ENCODE results near the gene NMU.
"Not testable (repeated sequence)": the region's sequence is repeated elsewhere in the genome, so short reads cannot be mapped to it uniquely, and the experiment has no call there.

Gene NMU

DNA sequence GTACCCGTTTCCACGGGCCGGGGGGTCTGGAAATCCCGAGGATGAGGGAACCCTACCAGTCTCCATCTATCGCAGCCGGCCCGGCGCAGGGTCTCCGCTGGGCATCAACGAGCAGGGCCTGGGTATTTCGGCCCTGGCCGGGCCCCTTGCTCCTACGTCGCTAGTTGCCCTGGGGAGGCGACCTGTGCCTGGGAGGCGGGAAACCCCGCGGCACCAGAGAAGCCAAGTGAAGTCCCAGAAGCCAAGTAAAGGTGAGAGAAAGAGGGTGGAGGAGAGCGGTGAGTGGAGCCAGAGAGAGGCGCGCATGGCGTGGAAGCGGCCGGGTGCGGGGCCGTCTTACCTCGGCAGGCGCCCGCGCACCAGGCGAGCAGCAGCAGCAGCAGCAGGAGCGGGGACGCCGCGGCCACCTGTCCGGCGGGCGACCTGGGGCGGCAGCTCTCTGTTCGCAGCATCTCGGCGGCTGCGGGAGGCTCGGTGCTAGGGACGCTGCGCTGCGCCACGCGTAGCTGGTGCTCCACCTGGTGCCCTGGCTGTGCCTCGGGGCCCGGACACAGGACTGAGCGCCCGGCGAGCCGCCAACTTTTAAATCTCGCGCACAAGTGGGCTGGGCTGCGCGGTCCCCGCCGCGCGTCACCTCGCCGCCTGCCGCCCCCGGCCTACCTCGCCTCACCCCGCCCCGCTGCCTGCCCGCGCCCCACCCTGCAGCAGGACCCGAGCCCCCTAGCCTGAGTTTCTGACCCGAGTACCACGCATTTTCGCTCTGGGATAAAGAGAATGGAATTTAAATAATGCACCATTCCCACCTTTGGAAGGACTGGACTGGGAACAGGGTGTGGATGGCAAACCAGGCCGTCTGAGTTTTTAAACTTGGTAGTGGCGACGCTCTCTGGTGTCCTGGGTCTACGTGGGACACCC is at the start of gene NMU:
Gene NMU (minus strand): TSS at position 558 of the 915 bp plus-strand sequence. CDS start 106 bp downstream, at position 452.
- DNase-seq (ENCODE audit: low read depth), result no peak

DNA sequence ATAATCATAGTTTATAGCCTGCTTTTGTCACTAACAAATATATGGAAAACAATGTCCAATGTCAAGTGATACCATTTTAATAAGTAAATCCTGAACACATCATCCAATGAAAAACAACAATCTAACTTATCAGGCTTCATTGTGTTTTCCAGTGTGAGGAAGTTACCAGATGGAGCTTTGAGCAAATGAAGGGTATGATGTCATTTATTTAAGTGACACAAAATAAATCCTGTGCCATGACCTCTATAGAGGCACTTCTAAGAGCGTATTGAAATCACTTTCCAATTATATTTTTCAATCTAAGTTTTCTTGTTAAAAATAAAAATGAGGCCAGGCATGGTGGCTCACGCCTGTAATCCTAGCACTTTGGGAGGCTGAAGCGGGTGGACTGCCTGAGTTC is 48.2 kb upstream of the NMU start:
- DNase-seq (ENCODE audit: low read depth), result no peak

- not testable (repeated sequence) for DNase-seq (ENCODE audit: low read depth)
Measured at GRCh38 chr4:55682797-55683196, 46.7 kb upstream of the NMU start.

DNA sequence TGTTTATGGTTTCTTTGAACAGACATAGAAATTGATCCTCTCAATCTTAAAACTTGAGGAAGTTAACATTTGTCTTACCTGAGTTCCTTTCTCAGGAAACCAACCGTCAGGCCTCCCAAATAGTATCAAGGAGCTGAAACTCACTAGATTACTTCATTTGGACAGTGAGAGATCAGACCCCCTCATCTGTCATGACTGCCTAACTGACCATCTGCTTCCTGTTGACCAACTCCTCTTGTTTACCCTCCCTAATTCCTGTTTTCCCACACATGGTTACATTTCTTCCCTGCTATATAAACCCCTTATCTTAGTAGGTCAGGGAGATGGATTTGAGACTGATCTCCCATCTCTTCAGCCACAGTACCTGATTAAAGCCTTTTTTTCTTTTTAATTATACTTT is 46.2 kb upstream of the NMU start:
- DNase-seq (ENCODE audit: low read depth), result no peak

DNA sequence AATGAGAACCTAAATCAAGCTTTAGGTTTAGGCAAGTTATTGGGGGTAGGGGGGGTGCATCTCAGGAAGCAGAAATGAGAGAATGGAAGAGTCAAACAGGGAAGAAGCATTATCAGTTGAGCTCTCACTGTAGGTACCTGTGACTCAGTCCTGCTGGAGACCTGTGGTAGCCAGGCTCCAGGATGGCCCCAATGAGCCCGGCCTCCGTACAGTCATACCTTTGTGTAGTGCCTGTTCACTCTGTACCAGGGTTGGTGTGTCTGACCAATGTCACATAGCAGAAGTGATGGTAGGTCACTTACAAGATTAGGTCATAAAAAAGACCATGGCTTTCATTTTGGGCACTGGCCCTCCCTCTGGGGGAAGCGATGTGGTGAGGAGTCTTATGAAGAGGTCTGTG is 45.3 kb upstream of the NMU start:
- no peak for DNase-seq (ENCODE audit: low read depth)

DNA sequence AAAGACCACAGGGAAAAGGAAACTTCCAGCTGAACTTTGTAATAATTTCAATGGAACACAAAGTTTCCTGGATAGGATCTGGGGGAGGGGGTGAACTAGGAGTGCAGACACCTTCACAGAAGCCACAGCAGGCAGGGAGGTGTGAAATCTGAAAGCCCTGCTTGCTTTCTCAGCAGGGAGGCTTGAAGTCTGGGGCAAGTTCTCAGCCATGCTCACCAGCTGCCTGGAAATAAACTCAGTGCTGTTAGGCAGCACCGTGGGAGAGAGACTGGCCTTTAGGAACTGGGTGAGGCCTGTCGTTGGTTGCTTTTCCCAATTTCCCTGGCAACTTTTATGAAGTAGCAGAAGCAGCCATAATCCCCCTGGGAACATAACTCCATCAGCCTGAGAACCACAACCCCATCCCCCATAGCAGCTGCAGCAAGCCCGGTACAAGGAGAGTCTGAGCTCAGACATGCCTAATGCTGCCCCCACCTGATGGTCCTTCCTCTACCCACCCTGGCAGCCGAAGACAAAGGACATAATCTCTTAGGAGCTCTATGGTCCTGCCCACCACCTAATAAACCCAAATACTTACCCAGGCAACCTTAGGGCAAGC is 39.2 kb upstream of the NMU start:
- DNase-seq (ENCODE audit: low read depth), result no peak

DNA sequence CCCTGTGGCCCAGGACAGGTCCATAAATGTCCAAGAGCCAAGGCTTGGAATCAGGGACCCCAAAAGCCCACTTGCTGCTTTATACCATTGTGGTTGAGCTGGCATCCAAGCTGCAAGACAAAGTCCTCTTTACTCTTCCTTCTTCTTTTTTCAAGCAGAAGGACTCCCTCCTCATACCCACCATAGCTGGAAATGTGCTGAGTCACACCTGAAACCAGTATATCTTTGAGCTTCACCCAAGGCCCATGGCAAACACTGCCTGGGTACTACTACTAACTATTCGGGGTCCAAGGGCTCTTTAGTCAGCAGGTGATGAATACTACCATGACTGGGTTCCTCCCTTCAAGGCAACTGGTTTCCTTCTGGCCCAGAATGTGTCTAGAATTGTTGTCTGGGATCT is 37.3 kb upstream of the NMU start:
- no peak for DNase-seq (ENCODE audit: low read depth)

DNA sequence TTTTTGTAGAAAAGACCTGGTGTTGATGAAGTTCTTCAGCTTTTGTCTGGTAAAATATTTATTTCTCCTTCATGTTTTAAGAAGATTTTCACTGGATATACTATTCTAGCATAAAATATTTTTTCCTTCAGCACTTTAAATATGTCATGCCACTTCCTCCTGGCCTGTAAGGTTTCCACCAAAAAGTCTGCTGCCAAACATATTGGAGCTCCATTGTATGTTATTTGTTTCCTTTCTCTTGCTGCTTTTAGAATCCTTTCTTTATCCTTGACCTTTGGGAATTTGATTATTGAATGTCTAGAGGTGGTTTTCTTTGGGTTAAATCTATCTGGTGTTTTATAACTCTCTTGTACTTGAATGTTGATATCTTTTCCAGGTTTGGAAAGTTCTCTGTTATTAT is 35.6 kb upstream of the NMU start:
- DNase-seq (ENCODE audit: low read depth), result no peak

DNA sequence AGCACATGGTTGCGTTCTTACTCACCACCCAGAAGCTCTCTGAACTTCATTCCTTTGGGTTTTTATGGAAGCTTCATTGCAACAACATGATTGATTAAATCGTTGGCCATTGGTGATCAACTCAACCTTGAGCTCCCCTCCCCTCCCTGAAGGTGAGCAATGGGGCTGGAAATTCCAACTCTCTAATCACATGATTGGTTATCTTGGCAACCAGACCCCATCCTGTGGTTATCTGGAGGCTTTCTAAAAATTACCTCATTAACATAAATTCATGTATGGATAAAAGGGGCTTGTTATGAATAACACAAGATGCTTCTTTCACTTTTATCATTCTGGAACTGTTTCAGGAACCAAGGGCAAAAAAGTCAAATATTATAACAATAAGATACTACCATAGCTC is 34.6 kb upstream of the NMU start:
- no peak for DNase-seq (ENCODE audit: low read depth)

- no peak for DNase-seq (ENCODE audit: low read depth)
Measured at GRCh38 chr4:55668449-55668848, 32.4 kb upstream of the NMU start.

GRCh38 chr4:55666535-55666934 is 30.4 kb upstream of the NMU start:
- no peak for DNase-seq (ENCODE audit: low read depth)

DNA sequence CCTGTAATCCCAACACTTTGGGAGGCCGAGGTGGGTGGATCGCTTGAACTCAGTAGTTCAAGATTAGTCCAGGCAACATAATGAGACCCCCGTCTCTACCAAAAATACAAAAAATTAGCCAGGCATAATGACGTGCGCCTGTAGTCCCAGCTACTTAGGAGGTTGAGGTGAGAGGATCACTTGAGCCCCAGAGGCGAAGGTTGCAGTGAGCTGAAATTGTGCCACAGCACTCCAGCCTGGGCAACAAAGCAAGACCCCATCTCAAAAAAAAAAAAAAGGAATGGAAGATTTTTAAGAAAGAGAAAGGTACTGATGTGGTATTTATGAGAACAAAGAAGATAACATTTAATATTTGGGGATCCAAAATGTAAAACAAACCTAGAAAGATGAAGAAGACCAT is 27.0 kb upstream of the NMU start:
- no peak for DNase-seq (ENCODE audit: low read depth)

- DNase-seq (ENCODE audit: low read depth), result no peak
Measured at GRCh38 chr4:55661398-55662056, 25.4 kb upstream of the NMU start.

GRCh38 chr4:55658657-55659056 is 22.6 kb upstream of the NMU start:
- DNase-seq (ENCODE audit: low read depth), result no peak

DNA sequence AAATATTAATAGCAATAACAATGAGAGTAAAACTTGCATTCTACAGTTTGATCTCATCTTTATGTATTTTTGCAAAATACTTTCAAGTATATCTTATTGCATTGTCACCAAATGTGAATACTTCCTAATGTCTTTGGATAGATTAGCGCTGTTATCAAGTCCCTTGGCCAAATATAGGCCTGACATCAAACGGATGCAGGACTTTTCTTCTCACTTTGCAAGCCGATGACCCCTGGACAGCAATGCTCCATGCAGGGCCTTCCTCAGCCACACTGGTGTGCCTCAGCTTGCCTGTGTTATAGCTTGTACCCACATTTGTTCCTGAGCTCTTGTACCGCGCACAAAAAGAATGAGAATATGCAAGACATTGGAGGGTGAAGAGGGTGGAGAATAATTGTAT is 18.0 kb upstream of the NMU start:
- no peak for DNase-seq (ENCODE audit: low read depth)

GRCh38 chr4:55650483-55650882 is 14.4 kb upstream of the NMU start:
- DNase-seq (ENCODE audit: low read depth), result no peak

GRCh38 chr4:55637272-55637820 is 1.2 kb upstream of the NMU start:
- no peak for DNase-seq (ENCODE audit: low read depth)

DNA sequence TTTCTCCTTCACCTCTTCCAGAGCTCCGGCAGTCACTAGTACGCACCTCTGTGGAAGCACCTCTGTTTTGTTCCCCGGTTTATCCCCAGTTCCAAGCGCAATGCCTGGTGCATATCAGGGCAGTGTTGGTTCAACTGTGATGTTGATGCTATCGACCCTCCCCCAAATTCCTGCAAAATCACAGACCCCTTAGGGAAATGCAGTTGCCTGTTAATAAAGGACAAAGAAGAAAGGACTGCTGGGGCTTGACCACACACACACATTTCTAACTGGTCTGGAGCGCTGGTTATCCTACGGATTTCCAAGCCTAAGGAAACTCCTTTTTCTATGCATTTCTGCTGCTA is 530 bp upstream of the NMU start:
- no peak for DNase-seq (ENCODE audit: low read depth)

DNA sequence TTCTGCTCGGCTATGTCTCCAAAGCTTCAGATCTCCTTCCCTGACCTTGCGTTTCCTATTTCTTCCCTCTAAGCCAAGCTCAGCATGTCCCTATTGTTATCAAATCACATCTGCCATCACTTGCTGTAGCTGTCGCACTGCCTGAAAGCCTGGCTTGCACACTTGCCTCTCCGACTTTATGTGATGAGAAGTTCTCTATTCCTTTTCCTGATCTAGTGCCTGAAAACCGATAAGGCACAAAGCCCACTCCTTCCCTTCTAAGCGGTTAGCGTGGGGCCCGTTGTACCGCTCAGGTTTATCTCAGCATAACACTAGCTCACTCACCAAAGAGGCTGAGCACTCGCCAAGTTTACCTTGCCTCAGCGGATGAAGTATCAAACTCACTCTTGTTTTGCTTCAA is 816 bp downstream of the NMU start:
- no peak for DNase-seq (ENCODE audit: low read depth)

- DNase-seq (ENCODE audit: low read depth), result no peak
Measured at GRCh38 chr4:55634417-55635128, 1.5 kb downstream of the NMU start.

DNA sequence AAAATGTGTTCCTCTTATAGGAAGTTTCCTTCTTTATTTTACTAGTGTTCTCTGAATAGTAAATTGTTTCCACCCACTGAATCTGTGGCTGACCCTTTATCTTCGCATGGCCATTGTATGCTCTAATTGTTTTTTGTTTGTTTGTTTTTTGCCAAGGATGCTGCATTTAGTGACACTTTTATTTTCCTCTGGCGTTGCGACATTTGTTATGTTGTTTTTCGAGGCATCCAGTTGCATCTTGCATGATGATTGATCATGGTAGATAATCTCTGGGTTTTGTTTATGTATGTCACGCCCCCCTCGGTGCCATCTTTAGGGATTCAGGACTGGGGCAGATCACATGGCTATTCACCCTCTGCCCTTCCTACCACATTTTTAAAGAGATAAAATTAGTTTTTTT is 2.2 kb downstream of the NMU start:
- no peak for DNase-seq (ENCODE audit: low read depth)

DNA sequence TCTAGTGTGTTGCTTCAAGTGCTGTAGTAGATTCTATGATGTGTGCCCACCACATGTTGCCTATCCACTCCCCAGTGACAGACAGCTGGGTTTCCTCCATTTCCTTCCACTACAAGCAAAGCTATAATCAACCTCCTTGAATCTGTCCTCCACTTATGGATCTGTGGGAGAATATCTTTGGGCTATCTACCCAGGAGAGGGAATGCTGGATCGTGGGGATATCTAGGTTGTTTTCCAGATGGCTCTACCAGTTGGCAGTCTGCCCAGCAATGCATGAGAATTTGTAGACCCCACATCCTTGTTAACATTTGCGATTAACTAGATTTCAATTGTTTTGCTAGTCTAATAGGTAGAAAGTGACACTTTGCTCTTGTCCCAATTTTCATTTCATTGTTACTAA is 10.3 kb downstream of the NMU start:
- DNase-seq (ENCODE audit: low read depth), result no peak
